Omental fat pad (tissue), 4 donors: ENCODE measurements around the gene DAW1. TPM values are rescaled to one million over a fixed set of nuclear protein-coding genes. Genes with fewer than 3 reads are reported as not detected.
A peak's percentile ranks its signal among the peaks of the same experiment; 100 is the strongest.

Source experiments
- ATAC-seq: fragments of 150-250 bp; one replicate; pipeline ENCODE4 v1.9.1; 2016; ENCODE audit warnings: mild to moderate bottlenecking, moderate library complexity; ENCODE audit not compliant: low FRiP score
- DNase-seq: peaks from one replicate; pipeline ENCODE4 v3.0.0-alpha.2; 2019; ENCODE audit warnings: low spot score
- CTCF ChIP-seq, 3 donors: fragments of 450-650 bp; IDR thresholded peaks; one replicate each; pipeline ENCODE4 v1.5.1; 2016 to 2017; ENCODE audit warnings: antibody characterized with exemption in 3 of 3, mild to moderate bottlenecking in 3 of 3, moderate library complexity in 2 of 3
- total RNA-seq, 4 donors: library from RNA; depleted of rRNA; stranded (reverse); fragments of >200 nt; gene quantifications; one replicate each; pipeline ENCODE4 v1.1.0, GENCODE V29; 2016

Gene DAW1
- total RNA-seq, 4 donors from 2014 or later: 1.9 to 11.0 TPM; not detected in 2

GRCh38 chr2:227881866-227882517, 10.6 kb downstream of the DAW1 start:
- no peak for ATAC-seq
- TF ChIP-seq CTCF (IDR thresholded peaks at IDR 0.05): no peak

GRCh38 chr2:227884511-227884947, 13.1 kb downstream of the DAW1 start:
- ATAC-seq: no peak
- DNase-seq: peak; percentile 68
- TF ChIP-seq CTCF (IDR thresholded peaks at IDR 0.05): no peak

More at GRCh38 chr2:227881866-227882517, 10.6 kb downstream of the DAW1 start:
- no peak for DNase-seq

GRCh38 chr2:227886149-227886548, 14.7 kb downstream of the DAW1 start:
- TF ChIP-seq CTCF (IDR thresholded peaks at IDR 0.05): no peak
- ATAC-seq: no peak
- DNase-seq: no peak

- DNase-seq (no peak), ATAC-seq (no peak)
- no peak for TF ChIP-seq CTCF (IDR thresholded peaks at IDR 0.05)
These were observed 16.9 kb downstream of the DAW1 start for GRCh38 chr2:227888289-227888688.

- ATAC-seq (no peak), DNase-seq (no peak)
- TF ChIP-seq CTCF (IDR thresholded peaks at IDR 0.05): no peak
These were observed 17.9 kb downstream of the DAW1 start for GRCh38 chr2:227889336-227889735.

GRCh38 chr2:227890495-227891079, 19.2 kb downstream of the DAW1 start:
- TF ChIP-seq CTCF (IDR thresholded peaks at IDR 0.05): no peak
- DNase-seq: no peak
- ATAC-seq: peak; percentile 81

GRCh38 chr2:227891673-227892072, 20.2 kb downstream of the DAW1 start:
- TF ChIP-seq CTCF (IDR thresholded peaks at IDR 0.05): no peak
- ATAC-seq (no peak), DNase-seq (no peak)
